DND-41 (cell line): Measurements from ENCODE around the gene FBXL12.
"Not testable (repeated sequence)": the region's sequence is repeated elsewhere in the genome, so short reads cannot be mapped to it uniquely, and the experiment has no call there.

Experiments
- ATAC-seq: fragments of 200-7000 bp; cut with Tn5 transposase; 3 replicates; pipeline ENCODE4 v1.9.1; 2021; ENCODE audit warnings: low read depth; ENCODE audit not compliant: insufficient read depth
- DNase-seq: peaks from one replicate; pipeline ENCODE4 v3.0.0-alpha.2; 2020
- H2AFZ ChIP-seq: 2 replicates; pipeline ENCODE4 v1.6.0; 2012; ENCODE audit warnings: low read depth, low read length
- H3K27ac ChIP-seq: 2 replicates; pipeline ENCODE4 v1.5.1; 2012; ENCODE audit warnings: low read length, inconsistent platforms
- H3K27me3 ChIP-seq: fragments of 200-600 bp; sonication (generic); 2 replicates; pipeline ENCODE4 v1.6.0; 2012; ENCODE audit warnings: low read length, mild to moderate bottlenecking, inconsistent platforms; ENCODE audit not compliant: insufficient read depth, poor library complexity
- H3K36me3 ChIP-seq: 2 replicates; pipeline ENCODE4 v1.5.1; 2012; ENCODE audit warnings: low read length, inconsistent platforms; ENCODE audit not compliant: insufficient read depth
- H3K4me1 ChIP-seq: 2 replicates; pipeline ENCODE4 v1.5.1; 2012; ENCODE audit warnings: mild to moderate bottlenecking, low read length; ENCODE audit not compliant: insufficient read depth
- H3K4me2 ChIP-seq: 2 replicates; pipeline ENCODE4 v1.6.0; 2012; ENCODE audit warnings: mild to moderate bottlenecking, moderate library complexity, low read length, inconsistent platforms; ENCODE audit not compliant: insufficient read depth
- H3K4me3 ChIP-seq, 2 experiments: fragments of 200-600 bp in 1 of 2; shearing (Covaris generic) in 1 of 2; 2 replicates each; pipeline ENCODE4 v1.5.1; 2012 to 2016; ENCODE audit warnings: inconsistent platforms in 2 of 2, low read length in 2 of 2, mild to moderate bottlenecking in 2 of 2, low read depth in 1 of 2, moderate library complexity in 1 of 2
- H3K79me2 ChIP-seq: 2 replicates; pipeline ENCODE4 v1.6.0; 2012; ENCODE audit warnings: low read length, inconsistent platforms; ENCODE audit not compliant: insufficient read depth
- H3K9ac ChIP-seq: 2 replicates; pipeline ENCODE4 v1.6.0; 2012; ENCODE audit warnings: low read depth, mild to moderate bottlenecking, inconsistent platforms, low read length, moderate library complexity
- H3K9me3 ChIP-seq: 2 replicates; pipeline ENCODE4 v1.5.1; 2012; ENCODE audit warnings: low read length, moderate library complexity, mild to moderate bottlenecking, inconsistent platforms; ENCODE audit not compliant: insufficient read depth, severe bottlenecking
- H4K20me1 ChIP-seq: 2 replicates; pipeline ENCODE4 v1.6.0; 2012; ENCODE audit warnings: low read length; ENCODE audit not compliant: insufficient read depth
- CTCF ChIP-seq: IDR thresholded peaks from 2 replicates; pipeline ENCODE4 v1.5.1; 2012; ENCODE audit warnings: borderline replicate concordance, low read length, moderate library complexity, mild to moderate bottlenecking; ENCODE audit not compliant: poor library complexity, severe bottlenecking; ENCODE audit errors: extremely low read depth
- EZH2 ChIP-seq: IDR thresholded peaks from 3 replicates; pipeline ENCODE4 v1.6.1; 2012; ENCODE audit warnings: borderline replicate concordance, low read depth, mild to moderate bottlenecking, moderate library complexity, low read length, inconsistent platforms; ENCODE audit not compliant: severe bottlenecking

The FBXL12 gene

GRCh38 chr19:9823816-9824215 lies 4.9 kb upstream of the FBXL12 start:
- Histone ChIP-seq H3K9me3 (no peaks in the 10 kb centered on the region), H3K36me3 (peaks cover 8% of the 10 kb centered on the region), H3K27ac (no peak overlapping the region), H2AFZ (no peak overlapping the region), H3K4me3 (no peak overlapping the region), H3K4me2 (no peak overlapping the region), H3K9ac (no peak overlapping the region), H4K20me1 (peaks cover 10% of the 10 kb centered on the region), H3K4me1 (peaks cover 32% of the 10 kb centered on the region), H3K27me3 (no peaks in the 10 kb centered on the region), H3K79me2 (peaks cover 32% of the 10 kb centered on the region)
- DNase-seq = no peak
- ATAC-seq = no peak
- TF ChIP-seq EZH2 (no peak), CTCF (no peak)

GRCh38 chr19:9820034-9820433 lies 1.2 kb upstream of the FBXL12 start:
- H3K9ac ChIP-seq = peak overlapping the region; percentile 46
- H3K4me3 ChIP-seq = peak overlapping the region in 1 of 2 experiments; percentile 72; a peak in 2 of 4 replicates
- peaks cover 11% of the 10 kb centered on the region for H3K9me3 ChIP-seq
- not testable (repeated sequence) for ATAC-seq, DNase-seq, H3K27me3 ChIP-seq, H4K20me1 ChIP-seq
- peaks cover 36% of the 10 kb centered on the region for H3K79me2 ChIP-seq
- H3K4me1 ChIP-seq = peaks cover 27% of the 10 kb centered on the region
- H2AFZ ChIP-seq = peak overlapping the region; percentile 83
- peaks cover 17% of the 10 kb centered on the region for H3K36me3 ChIP-seq
- H3K4me2 ChIP-seq = peak overlapping the region; percentile 87
- peak overlapping the region; percentile 73 for H3K27ac ChIP-seq

- no peak for DNase-seq
- Histone ChIP-seq H3K27ac (peak overlapping the region; percentile 73), H3K79me2 (peaks cover 39% of the 10 kb centered on the region), H3K4me2 (peak overlapping the region; percentile 87), H3K4me1 (peaks cover 27% of the 10 kb centered on the region), H3K9me3 (peaks cover 12% of the 10 kb centered on the region), H4K20me1 (no peaks in the 10 kb centered on the region), H3K9ac (peak overlapping the region; percentile 46), H2AFZ (peak overlapping the region; percentile 83), H3K36me3 (peaks cover 17% of the 10 kb centered on the region), H3K27me3 (no peaks in the 10 kb centered on the region), H3K4me3 (peak overlapping the region; percentile 26 to 72; a peak in 3 of 4 replicates)
- no peak; the same call in 2 of the 3 replicates for ATAC-seq
- TF ChIP-seq EZH2 (no peak), CTCF (no peak)
Measured at GRCh38 chr19:9819596-9819909, 674 bp upstream of the FBXL12 start.

GRCh38 chr19:9818175-9818733 lies 625 bp downstream of the FBXL12 start:
- Histone ChIP-seq H3K27ac (peak overlapping the region; percentile 82), H2AFZ (peak overlapping the region; percentile 81), H3K4me3 (peak overlapping the region; percentile 52 to 65), H3K79me2 (peaks cover 43% of the 10 kb centered on the region), H3K9me3 (peaks cover 12% of the 10 kb centered on the region), H3K4me2 (peak overlapping the region; percentile 93), H3K27me3 (no peaks in the 10 kb centered on the region), H3K4me1 (peaks cover 27% of the 10 kb centered on the region), H4K20me1 (no peaks in the 10 kb centered on the region), H3K36me3 (peaks cover 17% of the 10 kb centered on the region), H3K9ac (peak overlapping the region; percentile 69)
- TF ChIP-seq EZH2 = no peak
- no peak for TF ChIP-seq CTCF
- ATAC-seq = no peak
- DNase-seq = peak; percentile 22
